GM18505 (cell line): Measurements from ENCODE around the gene VWF.
"Not testable (repeated sequence)": the region's sequence is repeated elsewhere in the genome, so short reads cannot be mapped to it uniquely, and the experiment has no call there.

ENCODE experiments used
- ATAC-seq: cut with Tn5 transposase; IDR thresholded peaks from one replicate; pipeline ENCODE4 v1.9.1; 2021; ENCODE audit not compliant: unreplicated experiment
- POLR2A ChIP-seq: IDR thresholded peaks from 4 replicates; pipeline ENCODE4 v1.6.1; 2011; ENCODE audit warnings: borderline replicate concordance; ENCODE audit not compliant: insufficient read depth, insufficient read length; ENCODE audit errors: extremely low read depth

Gene VWF

GRCh38 chr12:6046511-6047180 is 77.8 kb downstream of the VWF start:
- TF ChIP-seq POLR2A = no peak
- ATAC-seq = no peak

GRCh38 chr12:6045438-6045837 is 79.0 kb downstream of the VWF start:
- TF ChIP-seq POLR2A = no peak
- no peak for ATAC-seq

DNA sequence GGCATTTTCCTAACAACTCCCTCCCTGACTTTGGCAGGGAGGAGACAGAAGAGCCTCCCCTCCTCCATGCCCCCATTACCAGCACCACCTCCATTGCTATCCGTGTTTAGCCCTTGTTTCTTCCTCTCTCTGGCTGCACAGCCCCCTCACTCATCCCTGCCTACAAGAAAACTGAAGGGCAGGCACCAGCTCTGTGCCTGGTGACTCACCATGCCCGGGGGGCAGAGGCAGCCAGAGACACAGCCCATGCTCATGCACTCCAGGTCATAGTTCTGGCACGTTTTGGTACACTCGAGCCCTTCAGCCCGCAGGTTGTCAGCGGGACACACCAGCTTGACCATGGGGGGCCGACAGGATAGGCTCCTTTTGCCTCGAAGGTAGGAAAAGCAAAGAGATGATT is 80.4 kb downstream of the VWF start:
- TF ChIP-seq POLR2A = no peak
- ATAC-seq = no peak

DNA sequence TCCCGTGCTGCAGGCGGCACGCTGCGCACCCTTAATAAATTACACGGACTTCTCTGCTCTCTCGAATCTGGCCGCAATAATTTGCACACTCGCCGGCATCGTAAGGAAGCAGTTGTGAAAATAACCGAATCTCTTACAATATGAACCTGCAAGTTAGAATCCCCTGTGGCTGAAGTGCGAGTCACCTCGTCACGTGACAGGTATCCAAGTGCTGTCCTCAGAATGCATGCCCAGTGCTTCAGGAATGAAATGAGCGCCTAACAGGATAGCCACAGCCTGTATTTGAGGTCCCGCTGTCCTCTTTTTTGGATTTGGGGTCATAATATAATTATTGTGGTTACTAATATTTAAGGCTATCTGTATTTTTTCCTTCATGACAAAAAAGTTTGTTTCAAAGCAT is 82.0 kb downstream of the VWF start:
- no peak for TF ChIP-seq POLR2A
- no peak for ATAC-seq

DNA sequence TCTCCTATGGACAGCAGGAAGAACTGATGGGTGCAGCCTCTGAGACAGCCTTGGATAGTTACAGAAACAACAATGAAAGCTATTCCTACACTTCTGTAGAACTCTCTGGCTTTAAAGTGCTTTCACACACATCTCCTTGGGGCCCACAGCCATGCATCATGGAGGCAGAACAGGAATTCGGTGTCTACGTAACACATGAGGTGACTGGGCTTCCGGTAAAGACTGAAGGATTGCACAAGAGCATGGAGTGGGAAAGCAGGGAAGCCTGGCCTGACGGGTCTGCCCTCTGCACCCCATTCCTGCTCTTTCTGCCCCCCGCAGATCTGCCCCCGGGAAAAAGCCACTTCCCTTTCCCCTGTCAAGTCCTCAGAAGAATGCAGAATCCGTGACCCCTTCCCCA is 82.6 kb downstream of the VWF start:
- ATAC-seq = no peak
- TF ChIP-seq POLR2A = no peak

DNA sequence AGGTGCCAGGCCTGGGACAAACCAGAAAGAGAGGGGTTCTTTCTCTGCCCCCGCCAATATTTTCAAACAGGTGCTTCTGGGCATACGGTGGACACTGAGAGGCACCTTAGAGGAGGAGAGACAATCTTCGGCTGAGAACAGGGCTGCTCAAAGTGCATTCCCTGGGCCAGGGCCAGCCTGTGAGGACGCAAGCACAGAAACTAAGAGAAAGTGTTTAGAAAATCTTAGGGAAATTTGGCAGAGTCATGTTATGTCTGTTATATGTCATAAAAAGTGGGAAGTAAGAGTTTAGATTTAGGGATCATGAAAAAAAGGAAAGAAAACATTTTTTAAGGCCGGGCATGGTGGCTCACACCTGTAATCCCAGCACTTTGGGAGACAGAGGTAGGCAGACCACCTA is 83.7 kb downstream of the VWF start:
- TF ChIP-seq POLR2A = no peak
- no peak for ATAC-seq

- no peak for ATAC-seq
- TF ChIP-seq POLR2A = no peak
Observed at GRCh38 chr12:6039894-6040601, 84.4 kb downstream of the VWF start.

- ATAC-seq = no peak
- TF ChIP-seq POLR2A = no peak
Observed at GRCh38 chr12:6038160-6038559, 86.3 kb downstream of the VWF start.

DNA sequence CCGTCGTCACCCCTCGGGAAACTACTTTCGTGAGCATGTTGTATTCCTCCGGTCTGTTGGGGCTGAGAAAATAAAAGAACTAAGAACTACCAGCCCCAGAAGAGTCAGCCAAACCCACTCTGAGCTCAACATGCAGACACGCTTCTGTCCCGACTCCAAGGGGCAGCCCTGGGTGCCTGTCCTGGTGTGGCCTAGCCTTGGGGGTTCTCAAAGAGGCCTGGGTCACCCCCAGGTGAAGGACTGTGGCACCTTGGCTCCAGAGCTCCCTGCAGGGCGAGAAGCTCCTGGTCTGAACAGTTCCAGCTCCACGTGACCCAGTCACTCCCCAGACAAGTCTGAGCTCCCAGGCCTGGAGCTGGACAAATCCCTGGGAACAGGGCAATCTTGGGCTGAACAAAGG is 87.0 kb downstream of the VWF start:
- no peak for TF ChIP-seq POLR2A
- ATAC-seq = no peak

DNA sequence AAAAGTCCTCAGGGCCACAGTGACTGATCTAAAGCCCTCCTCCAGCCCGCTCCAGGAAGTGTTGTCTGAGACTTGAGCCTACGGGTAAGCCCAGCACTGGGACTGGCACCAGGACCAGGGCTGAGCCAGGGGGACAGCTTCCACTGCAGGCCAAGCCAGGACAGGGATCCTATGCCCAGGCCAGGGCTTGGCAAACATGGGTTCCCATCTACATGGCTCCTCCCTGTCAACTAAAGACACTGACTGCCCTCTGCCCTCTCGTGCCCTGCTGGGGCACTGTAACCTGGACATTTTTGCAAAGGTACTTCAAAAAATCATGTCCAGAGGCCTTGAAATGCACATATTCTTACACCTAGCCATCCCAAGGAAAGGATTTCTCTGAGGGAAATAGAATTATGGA is 88.0 kb downstream of the VWF start:
- ATAC-seq = no peak
- TF ChIP-seq POLR2A = no peak

DNA sequence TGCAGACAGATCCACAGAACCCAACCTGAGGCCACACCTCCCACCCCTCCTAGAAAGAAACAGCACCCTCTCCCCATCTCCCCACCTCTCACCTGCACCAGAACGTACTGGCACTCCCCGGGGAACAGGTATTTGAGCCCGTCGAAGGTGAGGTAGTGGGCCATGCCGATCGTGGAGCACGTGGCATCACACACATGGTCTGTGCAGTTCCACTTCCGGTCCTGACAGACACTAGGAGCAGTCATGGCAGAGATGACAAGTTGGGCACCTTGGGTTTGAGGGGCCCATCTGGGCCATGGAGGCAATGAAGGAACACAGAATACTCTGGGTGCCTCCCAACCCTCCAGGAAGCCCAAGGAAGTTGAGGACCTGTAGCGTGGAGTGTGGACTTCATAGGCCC is 89.9 kb downstream of the VWF start:
- no peak for ATAC-seq

GRCh38 chr12:6033546-6033945 is 90.9 kb downstream of the VWF start:
- no peak for ATAC-seq
- no peak for TF ChIP-seq POLR2A

More for the DNA sequence above, 89.9 kb downstream of the VWF start:
- TF ChIP-seq POLR2A = no peak

GRCh38 chr12:6032726-6033125 is 91.7 kb downstream of the VWF start:
- TF ChIP-seq POLR2A = no peak
- ATAC-seq = no peak

GRCh38 chr12:6031001-6031400 is 93.5 kb downstream of the VWF start:
- TF ChIP-seq POLR2A = no peak
- ATAC-seq = no peak

- TF ChIP-seq POLR2A = no peak
- ATAC-seq = no peak
Observed at GRCh38 chr12:6030081-6030480, 94.4 kb downstream of the VWF start.

- TF ChIP-seq POLR2A = no peak
- no peak for ATAC-seq
Observed at GRCh38 chr12:6029401-6029800, 95.1 kb downstream of the VWF start.

DNA sequence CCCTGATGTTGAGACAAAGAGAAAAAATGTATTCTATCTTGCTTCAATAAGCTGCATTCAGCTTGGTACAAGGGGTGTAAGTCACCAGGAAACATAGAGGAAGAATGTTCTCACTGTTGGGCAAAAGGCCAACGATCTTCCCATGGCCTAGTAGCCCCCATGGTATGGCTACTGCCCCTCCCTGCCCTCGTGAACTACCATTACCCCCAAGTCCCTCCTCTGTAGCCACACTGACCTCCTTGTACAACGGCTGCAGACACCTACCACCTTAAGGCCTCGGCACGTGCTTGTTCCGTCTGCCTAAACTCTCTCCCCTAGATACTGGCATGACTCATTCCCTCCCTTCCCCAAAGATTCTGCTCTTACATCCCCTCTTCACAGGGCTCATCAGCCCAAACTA is 97.5 kb downstream of the VWF start:
- no peak for TF ChIP-seq POLR2A
- no peak for ATAC-seq

- ATAC-seq = not testable (repeated sequence)
Observed at GRCh38 chr12:6025703-6026298, 98.7 kb downstream of the VWF start.

DNA sequence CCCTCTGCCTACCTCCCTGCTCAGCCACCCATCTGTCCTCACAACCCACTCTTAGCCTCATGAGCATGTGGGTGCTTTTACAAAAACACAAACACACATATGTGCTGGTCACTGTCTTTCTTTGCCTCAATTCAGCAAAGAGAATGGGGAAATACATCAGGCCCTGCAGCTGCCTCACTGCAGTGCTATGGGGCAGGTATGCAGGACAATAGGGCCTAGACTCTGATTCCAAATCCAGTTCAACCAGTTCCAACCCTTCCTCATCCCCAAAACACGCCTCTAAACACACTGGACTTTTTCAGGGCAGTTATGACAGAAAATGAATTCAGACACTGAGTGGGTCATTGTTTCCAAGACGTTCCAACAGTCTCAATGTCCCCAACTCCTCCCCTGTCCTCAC is 100.4 kb downstream of the VWF start:
- not testable (repeated sequence) for ATAC-seq
